ENCODE results near the gene PPFIA1. TPM values are rescaled to one million over a fixed set of nuclear protein-coding genes. Genes with fewer than 3 reads are reported as not detected.

PPFIA1 gene
- total and polyA plus RNA-seq, 11 donors, result 15.8 to 53.1 (median 39.1) TPM

DNA sequence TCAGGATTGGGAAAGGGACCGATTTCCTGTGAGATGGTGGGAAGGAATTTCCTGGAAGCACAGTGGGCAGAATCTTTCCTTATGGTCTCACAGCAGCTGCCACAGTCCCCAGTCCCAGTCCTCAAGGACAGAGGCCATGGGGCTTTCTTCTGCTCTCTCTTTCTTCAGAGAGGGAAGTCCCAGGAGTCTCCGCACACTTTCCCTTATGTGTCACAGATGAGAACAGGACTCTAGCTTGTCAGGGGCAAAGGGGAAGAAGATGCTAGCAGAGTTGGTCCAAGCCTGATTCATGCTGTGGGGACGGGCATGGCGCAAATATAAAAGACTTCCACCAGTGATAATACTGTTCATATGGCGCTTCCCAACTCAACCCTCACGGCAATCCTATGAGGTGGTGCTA, 7.5 kb upstream of the PPFIA1 start:
- WGBS, 4 donors, result 90 to 93% (median 91%) methylated on average over 6 of the region's 6 CpGs
- no peak for DNase-seq

GRCh38 chr11:70263363-70263762, 7.1 kb upstream of the PPFIA1 start:
- no peak for ATAC-seq
- H3K9me3 ChIP-seq, result no peaks in the 10 kb centered on the region
- no peaks in the 10 kb centered on the region for H3K36me3 ChIP-seq
- DNase-seq, result no peak
- TF ChIP-seq POLR2A (IDR thresholded peaks at IDR 0.05) (no peak), CTCF (IDR thresholded peaks at IDR 0.05) (no peak)
- no peak overlapping the region for H3K27ac ChIP-seq
- WGBS, 4 donors, result 90 to 94% (median 94%) methylated on average over 7 of the region's 7 CpGs
- intact Hi-C loops (cut with DNase I), result no loop called here
- H3K4me1 ChIP-seq, result no peaks in the 10 kb centered on the region
- H3K4me3 ChIP-seq, result no peak overlapping the region
- H3K27me3 ChIP-seq, result peaks cover 0 to 4% (median 0%) of the 10 kb centered on the region in 9 donors

More for the DNA sequence above, 7.5 kb upstream of the PPFIA1 start:
- Histone ChIP-seq H3K36me3 (no peaks in the 10 kb centered on the region), H3K9me3 (no peaks in the 10 kb centered on the region), H3K27me3 (peaks cover 0 to 4% (median 0%) of the 10 kb centered on the region in 9 donors), H3K4me1 (no peaks in the 10 kb centered on the region), H3K27ac (no peak overlapping the region), H3K4me3 (no peak overlapping the region)
- intact Hi-C loops (cut with DNase I), result no loop called here
- TF ChIP-seq POLR2A (IDR thresholded peaks at IDR 0.05) (no peak), CTCF (IDR thresholded peaks at IDR 0.05) (no peak)
- ATAC-seq, result no peak

DNA sequence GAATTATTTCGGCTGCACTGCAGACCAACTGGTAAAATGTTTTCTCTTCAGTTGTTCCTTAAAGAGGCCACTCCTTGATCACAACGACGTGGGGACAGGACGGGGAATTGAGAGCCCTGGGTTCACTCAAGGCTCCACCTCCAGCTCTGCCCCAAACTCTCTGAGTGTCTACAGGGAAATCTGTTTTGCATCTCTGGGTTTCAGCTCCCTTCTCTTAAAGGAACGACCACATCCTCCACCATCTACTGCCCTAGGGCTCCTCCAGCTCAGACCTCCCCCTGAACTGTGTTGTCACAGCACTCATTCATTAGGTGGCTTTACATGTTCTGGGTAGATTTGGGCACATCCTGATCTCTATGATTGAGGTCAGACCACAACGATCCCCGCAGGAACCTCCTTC, 5.1 kb upstream of the PPFIA1 start:
- ATAC-seq (no peak), DNase-seq (no peak)
- Histone ChIP-seq H3K9me3 (no peaks in the 10 kb centered on the region), H3K27me3 (peaks cover 0 to 8% (median 0%) of the 10 kb centered on the region in 9 donors), H3K4me3 (no peak overlapping the region), H3K36me3 (no peaks in the 10 kb centered on the region), H3K27ac (no peak overlapping the region), H3K4me1 (peaks cover 0 to 9% (median 5%) of the 10 kb centered on the region in 12 donors)
- intact Hi-C loops (cut with DNase I), result no loop called here
- WGBS, 4 donors, result 42 to 51% (median 43%) methylated on average over 7 of the region's 7 CpGs
- TF ChIP-seq POLR2A (IDR thresholded peaks at IDR 0.05), result no peak
- TF ChIP-seq CTCF (IDR thresholded peaks at IDR 0.05), result no peak

GRCh38 chr11:70267405-70267950, 3.0 kb upstream of the PPFIA1 start:
- no peak overlapping the region for H3K4me3 ChIP-seq
- intact Hi-C loops (cut with DNase I), result no loop called here
- no peak overlapping the region for H3K27ac ChIP-seq
- 81 to 85% (median 84%) methylated on average over 5 of the region's 5 CpGs for WGBS, 4 donors
- DNase-seq (no peak), ATAC-seq (no peak)
- no peaks in the 10 kb centered on the region for H3K9me3 ChIP-seq
- H3K36me3 ChIP-seq, result peaks cover 0 to 6% (median 5%) of the 10 kb centered on the region in 9 donors
- H3K27me3 ChIP-seq, result peaks cover 0 to 8% (median 0%) of the 10 kb centered on the region in 9 donors
- TF ChIP-seq POLR2A (IDR thresholded peaks at IDR 0.05) (no peak), CTCF (IDR thresholded peaks at IDR 0.05) (no peak)
- H3K4me1 ChIP-seq, result peaks cover 0 to 23% (median 17%) of the 10 kb centered on the region in 12 donors
